Neural cell (in vitro differentiated cells): ENCODE data around the gene A2M. TPM values are rescaled to one million over a fixed set of nuclear protein-coding genes. Genes with fewer than 3 reads are reported as not detected.

Source experiments
- H2AFZ ChIP-seq: fragments of 200-600, 300-800 bp; sonication (generic), shearing (Covaris generic); 2 replicates; pipeline ENCODE4 v1.6.0; 2014; ENCODE audit warnings: low read depth, mild to moderate bottlenecking, antibody characterized with exemption, low read length, moderate library complexity
- H3F3A ChIP-seq: fragments of 200-600 bp; shearing (Covaris generic); 2 replicates; pipeline ENCODE4 v1.6.1; 2016; ENCODE audit warnings: mild to moderate bottlenecking, moderate library complexity, mixed read lengths, antibody characterized with exemption, low read length; ENCODE audit not compliant: insufficient read depth, poor library complexity, severe bottlenecking
- H3K27ac ChIP-seq: fragments of 200-600, 300-800 bp; sonication (generic), shearing (Covaris generic); 2 replicates; pipeline ENCODE4 v1.5.1; 2014; ENCODE audit warnings: mild to moderate bottlenecking, low read length, moderate library complexity
- H3K27me3 ChIP-seq: fragments of 300-800, 200-600 bp; sonication (generic), shearing (Covaris generic); 2 replicates; pipeline ENCODE4 v1.6.0; 2014; ENCODE audit warnings: mild to moderate bottlenecking, low read depth, low read length, moderate library complexity; ENCODE audit not compliant: insufficient read depth
- H3K36me3 ChIP-seq: fragments of 300-800, 200-600 bp; sonication (generic), shearing (Covaris generic); 2 replicates; pipeline ENCODE4 v1.5.1; 2014; ENCODE audit warnings: mild to moderate bottlenecking, antibody characterized with exemption, low read length, moderate library complexity; ENCODE audit not compliant: insufficient read depth
- H3K4me2 ChIP-seq: fragments of 300-800, 200-600 bp; sonication (generic), shearing (Covaris generic); 2 replicates; pipeline ENCODE4 v1.6.0; 2014; ENCODE audit warnings: mild to moderate bottlenecking, low read length
- H3K4me3 ChIP-seq: fragments of 300-800, 200-600 bp; sonication (generic), shearing (Covaris generic); 2 replicates; pipeline ENCODE4 v1.5.1; 2014; ENCODE audit warnings: mild to moderate bottlenecking, low read length, moderate library complexity
- H3K79me2 ChIP-seq: fragments of 200-600 bp; shearing (Covaris generic); replicated peaks from 2 replicates; pipeline ENCODE4 v1.6.0; 2014; ENCODE audit warnings: mild to moderate bottlenecking, low read length, moderate library complexity; ENCODE audit not compliant: insufficient read depth
- H3K9ac ChIP-seq: fragments of 300-800, 200-600 bp; sonication (generic), shearing (Covaris generic); 2 replicates; pipeline ENCODE4 v1.6.1; 2016; ENCODE audit warnings: mild to moderate bottlenecking, low read length, mixed read lengths
- H3K9me2 ChIP-seq: fragments of 200-600 bp; shearing (Covaris generic); 2 replicates; pipeline ENCODE4 v1.6.1; 2016; ENCODE audit warnings: mild to moderate bottlenecking, low read length, mixed read lengths; ENCODE audit not compliant: insufficient read depth
- H3K9me3 ChIP-seq: fragments of 200-600, 300-800 bp; sonication (generic), shearing (Covaris generic); 2 replicates; pipeline ENCODE4 v1.6.1; 2016; ENCODE audit warnings: mild to moderate bottlenecking, mixed run types, low read length, moderate library complexity, mixed read lengths
- H4K20me1 ChIP-seq: fragments of 200-600 bp; shearing (Covaris generic); 2 replicates; pipeline ENCODE4 v1.6.1; 2016; ENCODE audit warnings: mild to moderate bottlenecking, mixed run types; ENCODE audit not compliant: insufficient read depth
- CTCF ChIP-seq: fragments of 450-650 bp; IDR thresholded peaks from 2 replicates; pipeline ENCODE4 v1.5.1; 2014; ENCODE audit warnings: antibody characterized with exemption, mild to moderate bottlenecking, moderate library complexity; ENCODE audit not compliant: poor library complexity, severe bottlenecking
- EP300 ChIP-seq: fragments of 450-650 bp; conservative IDR thresholded peaks from 2 replicates; pipeline ENCODE4 v1.6.1; 2014; ENCODE audit warnings: antibody characterized with exemption, mild to moderate bottlenecking, moderate library complexity; ENCODE audit not compliant: poor library complexity, severe bottlenecking
- EZH2 ChIP-seq: fragments of 200-600, 300-800 bp; shearing (Covaris generic), sonication (generic); IDR thresholded peaks from 2 replicates; pipeline ENCODE4 v1.6.1; 2014; ENCODE audit warnings: antibody characterized with exemption, low read length, borderline replicate concordance, mild to moderate bottlenecking; ENCODE audit not compliant: insufficient read depth, poor library complexity, severe bottlenecking
- MXI1 ChIP-seq: fragments of 450-650 bp; conservative IDR thresholded peaks from 2 replicates; pipeline ENCODE4 v1.6.1; 2014; ENCODE audit warnings: antibody characterized with exemption, mild to moderate bottlenecking; ENCODE audit not compliant: poor library complexity, severe bottlenecking
- POLR2AphosphoS5 ChIP-seq: IDR thresholded peaks from 2 replicates; pipeline ENCODE4 v1.6.1; 2012
- RAD21 ChIP-seq: fragments of 450-650 bp; conservative IDR thresholded peaks from 2 replicates; pipeline ENCODE4 v1.6.1; 2014; ENCODE audit warnings: antibody characterized with exemption, mild to moderate bottlenecking, moderate library complexity
- REST ChIP-seq: IDR thresholded peaks from 2 replicates; pipeline ENCODE4 v1.6.1; 2012; ENCODE audit warnings: borderline replicate concordance
- SMC3 ChIP-seq: fragments of 450-650 bp; conservative IDR thresholded peaks from 2 replicates; pipeline ENCODE4 v1.6.1; 2014; ENCODE audit warnings: antibody characterized with exemption, mild to moderate bottlenecking, moderate library complexity; ENCODE audit not compliant: poor library complexity
- TAF1 ChIP-seq: IDR thresholded peaks from 2 replicates; pipeline ENCODE4 v1.6.1; 2012; ENCODE audit warnings: low read depth
- polyA plus RNA-seq: library from polyadenylated mRNA; depleted of rRNA; stranded (reverse); fragments of >200 nt; gene quantifications from 2 replicates; pipeline ENCODE4 v1.2.3, GENCODE V29; 2014

The A2M gene
- polyA plus RNA-seq, 1 donor from 2014 or later: 0.09 TPM

- H3K36me3 ChIP-seq: no peaks in the 10 kb centered on the region
- no peak overlapping the region for H3K4me2 ChIP-seq
- no peaks in the 10 kb centered on the region for H4K20me1 ChIP-seq
- H3F3A ChIP-seq: no peaks in the 10 kb centered on the region
- no peaks in the 10 kb centered on the region for H3K79me2 ChIP-seq
- no peak overlapping the region for H3K4me3 ChIP-seq
- no peaks in the 10 kb centered on the region for H3K9me2 ChIP-seq
- H3K27me3 ChIP-seq: no peaks in the 10 kb centered on the region
- no peak overlapping the region for H3K27ac ChIP-seq
- no peaks in the 10 kb centered on the region for H3K9me3 ChIP-seq
- TF ChIP-seq EP300 (no peak), EZH2 (no peak), CTCF (no peak), MXI1 (no peak), RAD21 (no peak), POLR2AphosphoS5 (no peak), SMC3 (no peak), TAF1 (no peak), REST (no peak)
- no peak overlapping the region for H3K9ac ChIP-seq
- H2AFZ ChIP-seq: no peak overlapping the region
Measured at GRCh38 chr12:9095322-9095721, 20.4 kb downstream of the A2M start.

GRCh38 chr12:9094512-9095206 lies 21.1 kb downstream of the A2M start:
- Histone ChIP-seq H3K9me3 (no peaks in the 10 kb centered on the region), H4K20me1 (no peaks in the 10 kb centered on the region), H3K36me3 (no peaks in the 10 kb centered on the region), H2AFZ (no peak overlapping the region), H3K9ac (no peak overlapping the region), H3K4me2 (no peak overlapping the region), H3K9me2 (no peaks in the 10 kb centered on the region), H3K27me3 (no peaks in the 10 kb centered on the region), H3K27ac (no peak overlapping the region), H3K4me3 (no peak overlapping the region), H3K79me2 (no peaks in the 10 kb centered on the region), H3F3A (no peaks in the 10 kb centered on the region)
- TF ChIP-seq TAF1 (no peak), RAD21 (no peak), EP300 (no peak), POLR2AphosphoS5 (no peak), REST (no peak), SMC3 (no peak), EZH2 (no peak), CTCF (no peak), MXI1 (no peak)
